Activated CD4-positive, alpha-beta memory T cell treated with anti-CD3 and anti-CD28 coated beads for 36 hours (primary cell): Measurements from ENCODE around the gene ZNF285. TPM values are rescaled to one million over a fixed set of nuclear protein-coding genes. Genes with fewer than 3 reads are reported as not detected.
"Not testable (repeated sequence)": the region's sequence is repeated elsewhere in the genome, so short reads cannot be mapped to it uniquely, and the experiment has no call there.

ENCODE experiments used
- CTCF ChIA-PET: fragments of 350-600 bp; sonication (Branson Sonifier 250); formaldehyde crosslinking; loops from one replicate; lab custom pipeline; 2021; ENCODE audit warnings: antibody characterized with exemption, inconsistent platforms; lab: Charles Lee
- POLR2A ChIA-PET: fragments of 350-600 bp; sonication (Branson Sonifier 250); formaldehyde crosslinking; loops from one replicate; lab custom pipeline; 2021; ENCODE audit warnings: antibody characterized with exemption; lab: Charles Lee
- DNase-seq: peaks from one replicate; pipeline ENCODE4 v3.0.0-alpha.2; 2020
- H3K27ac Mint-ChIP-seq: one replicate; pipeline ENCODE4 v1.8.0; 2021; ENCODE audit warnings: mixed read lengths
- H3K27me3 Mint-ChIP-seq: one replicate; pipeline ENCODE4 v1.8.0; 2021; ENCODE audit warnings: mixed read lengths
- H3K36me3 Mint-ChIP-seq: one replicate; pipeline ENCODE4 v1.8.0; 2021; ENCODE audit warnings: mixed read lengths
- H3K4me1 Mint-ChIP-seq: one replicate; pipeline ENCODE4 v1.8.0; 2021; ENCODE audit warnings: low read depth, mixed read lengths
- H3K4me3 Mint-ChIP-seq: one replicate; pipeline ENCODE4 v1.8.0; 2021; ENCODE audit warnings: mild to moderate bottlenecking, mixed read lengths
- H3K9me3 Mint-ChIP-seq: one replicate; pipeline ENCODE4 v1.8.0; 2021; ENCODE audit warnings: mixed read lengths
- intact Hi-C: fragments of 100-400 bp; cut with micrococcal nuclease; formaldehyde crosslinking; loops from one replicate; pipeline ENCODE4 v1.15.1; 2023
- total RNA-seq, 2 experiments: library from RNA; stranded (reverse); gene quantifications; one replicate each; pipeline ENCODE4 v1.2.3, GENCODE V29; 2021

ZNF285 gene
- total RNA-seq, 2 experiments from 2014 or later, result 0.22 to 0.26 TPM

- POLR2A ChIA-PET, result no interaction called here
- H3K4me3 Mint-ChIP-seq, result no peak overlapping the region
- intact Hi-C loops, result no loop called here
- H3K27me3 Mint-ChIP-seq, result no peaks in the 10 kb centered on the region
- no peak for DNase-seq
- CTCF ChIA-PET, result no interaction called here
- H3K4me1 Mint-ChIP-seq, result no peaks in the 10 kb centered on the region
- H3K27ac Mint-ChIP-seq, result no peak overlapping the region
- H3K36me3 Mint-ChIP-seq, result no peaks in the 10 kb centered on the region
- peaks cover 31% of the 10 kb centered on the region for H3K9me3 Mint-ChIP-seq
Measured at GRCh38 chr19:44346556-44346955, 54.9 kb downstream of the ZNF285 start.

- no peak overlapping the region for H3K27ac Mint-ChIP-seq
- no peaks in the 10 kb centered on the region for H3K27me3 Mint-ChIP-seq
- ChIA-PET CTCF (no interaction called here), POLR2A (no interaction called here)
- H3K9me3 Mint-ChIP-seq, result peaks cover 30% of the 10 kb centered on the region
- H3K4me3 Mint-ChIP-seq, result no peak overlapping the region
- no peak for DNase-seq
- no peaks in the 10 kb centered on the region for H3K4me1 Mint-ChIP-seq
- H3K36me3 Mint-ChIP-seq, result no peaks in the 10 kb centered on the region
- intact Hi-C loops, result no loop called here
Measured at GRCh38 chr19:44345959-44346358, 55.4 kb downstream of the ZNF285 start.

GRCh38 chr19:44344255-44344654, 57.2 kb downstream of the ZNF285 start:
- no peaks in the 10 kb centered on the region for H3K4me1 Mint-ChIP-seq
- CTCF ChIA-PET, result no interaction called here
- no peak overlapping the region for H3K4me3 Mint-ChIP-seq
- no peak overlapping the region for H3K27ac Mint-ChIP-seq
- no peaks in the 10 kb centered on the region for H3K27me3 Mint-ChIP-seq
- H3K9me3 Mint-ChIP-seq, result peaks cover 30% of the 10 kb centered on the region
- no peak for DNase-seq
- POLR2A ChIA-PET, result no interaction called here
- H3K36me3 Mint-ChIP-seq, result no peaks in the 10 kb centered on the region
- intact Hi-C loops, result no loop called here

- Mint-ChIP-seq H3K36me3 (peaks cover 4% of the 10 kb centered on the region), H3K4me3 (no peak overlapping the region), H3K4me1 (no peaks in the 10 kb centered on the region), H3K27me3 (no peaks in the 10 kb centered on the region), H3K9me3 (peaks cover 27% of the 10 kb centered on the region), H3K27ac (no peak overlapping the region)
- CTCF ChIA-PET, result no interaction called here
- DNase-seq, result no peak
- POLR2A ChIA-PET, result no interaction called here
- intact Hi-C loops, result no loop called here
Measured at GRCh38 chr19:44341794-44342193, 59.6 kb downstream of the ZNF285 start.

- H3K4me3 Mint-ChIP-seq, H3K4me1 Mint-ChIP-seq, H3K27ac Mint-ChIP-seq, H3K27me3 Mint-ChIP-seq, DNase-seq, intact Hi-C loops, POLR2A ChIA-PET: not testable (repeated sequence)
- peaks cover 18% of the 10 kb centered on the region for H3K36me3 Mint-ChIP-seq
- CTCF ChIA-PET, result interaction anchor here (0.6 kb wide), 1 partner anchor 364 kb away, joined by 3 read pairs; no protein-coding TSS in a partner anchor
- peaks cover 51% of the 10 kb centered on the region for H3K9me3 Mint-ChIP-seq
Measured at GRCh38 chr19:44334639-44335038, 66.8 kb downstream of the ZNF285 start.

Other genes starting within 250 kb of the ZNF285 start
- gene ZNF226, start 236.5 kb downstream of the ZNF285 start, total RNA-seq, result 10 to 100 TPM; 10.6 to 10.7 TPM
- gene ZNF227, start 189.1 kb downstream of the ZNF285 start, total RNA-seq, result 10 to 100 TPM; 13.5 TPM
- gene ZNF233, start 141.7 kb downstream of the ZNF285 start, total RNA-seq, result under 1 TPM in 1 of 2 experiments, not detected in 1; 0.12 TPM
- gene ZNF235, start 96.6 kb downstream of the ZNF285 start, total RNA-seq, result 1 to 10 TPM; 1.2 to 1.3 TPM
- gene ZNF112, start 44.9 kb downstream of the ZNF285 start, total RNA-seq, result under 1 TPM in 1 of 2 experiments, not detected in 1; 0.15 TPM
- gene ZNF229, start 46.9 kb upstream of the ZNF285 start, total RNA-seq, result under 1 TPM; 0.05 TPM
- 1 to 10 TPM; 4.3 to 5.4 TPM for gene ZNF180, start 98.9 kb upstream of the ZNF285 start, total RNA-seq
- not detected for gene CEACAM20, start 128.1 kb upstream of the ZNF285 start, total RNA-seq
- not detected for gene IGSF23, start 212.0 kb upstream of the ZNF285 start, total RNA-seq
- gene PVR, start 242.3 kb upstream of the ZNF285 start, total RNA-seq, result 1 to 10 TPM; 6.5 to 7.4 TPM